Liver (tissue), 9 donors: Measurements from ENCODE around the gene TRPT1. TPM values are rescaled to one million over a fixed set of nuclear protein-coding genes. Genes with fewer than 3 reads are reported as not detected.

Experiments
- DNase-seq: peaks from one replicate; pipeline ENCODE4 v3.0.0-alpha.2; 2017; ENCODE audit warnings: low spot score
- H3K27ac ChIP-seq, 2 donors: one replicate each; pipeline ENCODE4 v1.7.0; 2013; ENCODE audit warnings: inconsistent platforms in 2 of 2, low read length in 2 of 2, control low read depth in 1 of 2, low read depth in 1 of 2, mild to moderate bottlenecking in 1 of 2
- H3K27me3 ChIP-seq, 4 donors: one replicate each; pipeline versions ENCODE4 v1.6.1 to v1.7.0; 2013; ENCODE audit warnings: low read length in 3 of 4, inconsistent platforms in 1 of 4, mild to moderate bottlenecking in 1 of 4, moderate library complexity in 1 of 4; ENCODE audit not compliant: control insufficient read depth in 4 of 4, insufficient read depth in 4 of 4
- H3K36me3 ChIP-seq, 4 donors: one replicate each; pipeline versions ENCODE4 v1.6.1 to v1.7.0; 2013; ENCODE audit warnings: low read length in 3 of 4, mild to moderate bottlenecking in 3 of 4, low read depth in 1 of 4, moderate library complexity in 1 of 4; ENCODE audit not compliant: control insufficient read depth in 4 of 4, insufficient read depth in 3 of 4
- H3K4me1 ChIP-seq, 4 donors: one replicate each; pipeline versions ENCODE4 v1.6.1 to v1.7.0; 2013; ENCODE audit warnings: low read length in 3 of 4, mild to moderate bottlenecking in 3 of 4, moderate library complexity in 1 of 4; ENCODE audit not compliant: control insufficient read depth in 4 of 4, insufficient read depth in 4 of 4
- H3K4me3 ChIP-seq, 3 donors: one replicate each; pipeline versions ENCODE4 v1.6.1 to v1.7.0; 2013; ENCODE audit warnings: low read length in 3 of 3, control low read depth in 1 of 3, low read depth in 1 of 3, mild to moderate bottlenecking in 1 of 3
- H3K9ac ChIP-seq, 2 donors: one replicate each; pipeline ENCODE4 v1.7.0; 2013; ENCODE audit warnings: low read length in 2 of 2, mild to moderate bottlenecking in 2 of 2, moderate library complexity in 2 of 2, control low read depth in 1 of 2, low read depth in 1 of 2
- H3K9me3 ChIP-seq, 4 donors: one replicate each; pipeline versions ENCODE4 v1.6.1 to v1.7.0; 2013; ENCODE audit warnings: low read length in 3 of 4; ENCODE audit not compliant: control insufficient read depth in 4 of 4
- ATF3 ChIP-seq: IDR thresholded peaks from 2 replicates; pipeline ENCODE4 v1.6.1; 2016; ENCODE audit warnings: antibody characterized with exemption
- CTCF ChIP-seq: fragments of 150-350 bp; IDR thresholded peaks from 2 replicates; pipeline ENCODE4 v1.5.1; 2017; ENCODE audit warnings: improper control_type of control experiment, low read depth, low read length; ENCODE audit not compliant: missing input control
- EGR1 ChIP-seq, 2 donors: IDR thresholded peaks; 2 replicates each; pipeline ENCODE4 v1.6.1; 2016 to 2018; ENCODE audit warnings: antibody characterized with exemption in 2 of 2, low read depth in 2 of 2
- FOXA1 ChIP-seq: IDR thresholded peaks from 2 replicates; pipeline ENCODE4 v1.6.1; 2016; ENCODE audit warnings: antibody characterized with exemption
- FOXA2 ChIP-seq: IDR thresholded peaks from 2 replicates; pipeline ENCODE4 v1.6.1; 2016; ENCODE audit warnings: antibody characterized with exemption
- GABPA ChIP-seq, 2 donors: IDR thresholded peaks in 1 of 2; conservative IDR thresholded peaks in 1 of 2; 2 replicates each; pipeline ENCODE4 v1.6.1; 2016; ENCODE audit warnings: antibody characterized with exemption in 2 of 2, mild to moderate bottlenecking in 1 of 2, moderate library complexity in 1 of 2
- HNF4G ChIP-seq: IDR thresholded peaks from 2 replicates; pipeline ENCODE4 v1.6.1; 2016; ENCODE audit warnings: antibody characterized with exemption
- JUND ChIP-seq, 2 donors: IDR thresholded peaks; 2 replicates each; pipeline ENCODE4 v1.6.1; 2016; ENCODE audit warnings: antibody characterized with exemption in 2 of 2
- MAX ChIP-seq: IDR thresholded peaks from 2 replicates; pipeline ENCODE4 v1.6.1; 2016; ENCODE audit warnings: antibody characterized with exemption
- NR2F2 ChIP-seq: IDR thresholded peaks from 2 replicates; pipeline ENCODE4 v1.6.1; 2016; ENCODE audit warnings: antibody characterized with exemption
- RAD21 ChIP-seq, 2 donors: IDR thresholded peaks; 2 replicates each; pipeline ENCODE4 v1.6.1; 2016; ENCODE audit warnings: antibody characterized with exemption in 2 of 2, mild to moderate bottlenecking in 2 of 2
- REST ChIP-seq: IDR thresholded peaks from 2 replicates; pipeline ENCODE4 v1.6.1; 2016; ENCODE audit warnings: antibody characterized with exemption, mild to moderate bottlenecking
- RXRA ChIP-seq, 2 donors: IDR thresholded peaks; 2 replicates each; pipeline ENCODE4 v1.6.1; 2017 to 2018; ENCODE audit warnings: antibody characterized with exemption in 2 of 2, mild to moderate bottlenecking in 1 of 2
- SP1 ChIP-seq: IDR thresholded peaks from 2 replicates; pipeline ENCODE4 v1.6.1; 2018; ENCODE audit warnings: antibody characterized with exemption, mild to moderate bottlenecking
- TAF1 ChIP-seq: conservative IDR thresholded peaks from 2 replicates; pipeline ENCODE4 v1.6.1; 2016; ENCODE audit warnings: antibody characterized with exemption, mild to moderate bottlenecking
- YY1 ChIP-seq: IDR thresholded peaks from 2 replicates; pipeline ENCODE4 v1.6.1; 2016; ENCODE audit warnings: antibody characterized with exemption, mild to moderate bottlenecking
- WGBS: extraction: QIAGEN DNeasy Blood & Tissue Kit; methylation state at CpG from one replicate; pipeline ENCODE4 v1.1.7; 2013; 5-methylcytosine and 5-hydroxymethylcytosine counted together
- polyA plus RNA-seq, 2 donors: library from polyadenylated mRNA; stranded (reverse) in 1 of 2; unstranded in 1 of 2; fragments of 200-250 nt in 1 of 2; fragments of >200 nt in 1 of 2; fragmentation: Nextera tagmentation in 1 of 2; extraction: Ambion mirVana in 1 of 2; gene quantifications; one replicate each; pipeline versions ENCODE4 v1.2.1 to v1.2.3, GENCODE V29; 2013 to 2015
- total RNA-seq, 2 donors: library from RNA; depleted of rRNA; stranded (reverse); fragments of >200 nt; gene quantifications; one replicate each; pipeline ENCODE4 v1.2.3, GENCODE V29; 2014
- donor health status: healthy.
- donor health status: healthy.
- donor health status: healthy.
- donor health status: healthy.
- donor health status: healthy.

TRPT1 gene
- total and polyA plus RNA-seq, 4 donors, result 14.0 to 37.8 (median 20.8) TPM

- no peak for TF ChIP-seq REST
- no peak for TF ChIP-seq HNF4G
- TF ChIP-seq NR2F2, result no peak
- TF ChIP-seq EGR1 (IDR thresholded peaks at IDR 0.05; ENCODE audit: low read depth in 2 of 2), result no peak
- no peak for TF ChIP-seq ATF3
- no peak for TF ChIP-seq TAF1
- no peak for TF ChIP-seq SP1
- TF ChIP-seq FOXA1, result no peak
- TF ChIP-seq FOXA2, result no peak
- TF ChIP-seq GABPA (IDR thresholded peaks at IDR 0.05 in 1 of 2, conservative IDR thresholded peaks at IDR 0.05 in 1 of 2), result no peak
Observed at GRCh38 chr11:64244966-64245365, 19.0 kb upstream of the TRPT1 start (continued).

GRCh38 chr11:64244107-64244506 lies 18.1 kb upstream of the TRPT1 start:
- Histone ChIP-seq H3K27me3 (no peaks in the 10 kb centered on the region), H3K4me3 (no peak overlapping the region), H3K36me3 (peaks cover 0 to 6% (median 4%) of the 10 kb centered on the region in 4 donors), H3K9ac (no peak overlapping the region), H3K4me1 (peaks cover 16 to 57% (median 42%) of the 10 kb centered on the region in 4 donors), H3K27ac (no peak overlapping the region), H3K9me3 (no peaks in the 10 kb centered on the region)
- WGBS, result 58% methylated on average over 5 of the region's 5 CpGs
- no peak for DNase-seq
- TF ChIP-seq GABPA (IDR thresholded peaks at IDR 0.05 in 1 of 2, conservative IDR thresholded peaks at IDR 0.05 in 1 of 2) (no peak), FOXA1 (no peak), EGR1 (IDR thresholded peaks at IDR 0.05; ENCODE audit: low read depth in 2 of 2) (no peak), RXRA (IDR thresholded peaks at IDR 0.05) (no peak), MAX (no peak), YY1 (no peak), SP1 (no peak), CTCF (no peak), HNF4G (no peak), REST (no peak), FOXA2 (no peak), TAF1 (no peak), NR2F2 (no peak), RAD21 (IDR thresholded peaks at IDR 0.05) (no peak), JUND (IDR thresholded peaks at IDR 0.05) (no peak), ATF3 (no peak)
